GM21367 (cell line): ENCODE measurements around the gene TMCC2.
"Not testable (repeated sequence)": the region's sequence is repeated elsewhere in the genome, so short reads cannot be mapped to it uniquely, and the experiment has no call there.

ENCODE experiments used
- ATAC-seq: cut with Tn5 transposase; IDR thresholded peaks from one replicate; pipeline ENCODE4 v1.9.1; 2021; ENCODE audit not compliant: unreplicated experiment

Gene TMCC2

DNA sequence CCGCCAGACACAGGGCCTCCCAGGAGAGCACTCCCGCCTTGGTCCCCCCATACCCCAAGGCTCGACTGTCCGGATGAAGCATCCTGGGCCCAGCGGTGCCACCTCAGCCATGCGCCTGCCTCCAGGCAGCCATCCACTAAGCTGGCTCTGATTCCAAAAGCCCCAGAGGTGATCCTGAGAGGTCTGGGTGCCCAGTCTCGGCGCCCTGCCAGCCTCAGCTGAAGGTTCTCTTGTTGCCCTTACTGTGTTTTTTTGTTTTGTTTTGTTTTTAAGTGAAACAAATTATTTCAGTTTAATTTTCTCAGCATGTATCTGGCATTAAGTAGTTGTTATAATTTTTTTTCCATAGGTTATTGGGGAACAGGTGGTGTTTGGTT lies 48.9 kb downstream of the TMCC2 start:
- ATAC-seq, result no peak

GRCh38 chr1:205279986-205280385 lies 52.2 kb downstream of the TMCC2 start:
- no peak for ATAC-seq

- ATAC-seq, result not testable (repeated sequence)
Measured at GRCh38 chr1:205280666-205281395, 53.1 kb downstream of the TMCC2 start.

DNA sequence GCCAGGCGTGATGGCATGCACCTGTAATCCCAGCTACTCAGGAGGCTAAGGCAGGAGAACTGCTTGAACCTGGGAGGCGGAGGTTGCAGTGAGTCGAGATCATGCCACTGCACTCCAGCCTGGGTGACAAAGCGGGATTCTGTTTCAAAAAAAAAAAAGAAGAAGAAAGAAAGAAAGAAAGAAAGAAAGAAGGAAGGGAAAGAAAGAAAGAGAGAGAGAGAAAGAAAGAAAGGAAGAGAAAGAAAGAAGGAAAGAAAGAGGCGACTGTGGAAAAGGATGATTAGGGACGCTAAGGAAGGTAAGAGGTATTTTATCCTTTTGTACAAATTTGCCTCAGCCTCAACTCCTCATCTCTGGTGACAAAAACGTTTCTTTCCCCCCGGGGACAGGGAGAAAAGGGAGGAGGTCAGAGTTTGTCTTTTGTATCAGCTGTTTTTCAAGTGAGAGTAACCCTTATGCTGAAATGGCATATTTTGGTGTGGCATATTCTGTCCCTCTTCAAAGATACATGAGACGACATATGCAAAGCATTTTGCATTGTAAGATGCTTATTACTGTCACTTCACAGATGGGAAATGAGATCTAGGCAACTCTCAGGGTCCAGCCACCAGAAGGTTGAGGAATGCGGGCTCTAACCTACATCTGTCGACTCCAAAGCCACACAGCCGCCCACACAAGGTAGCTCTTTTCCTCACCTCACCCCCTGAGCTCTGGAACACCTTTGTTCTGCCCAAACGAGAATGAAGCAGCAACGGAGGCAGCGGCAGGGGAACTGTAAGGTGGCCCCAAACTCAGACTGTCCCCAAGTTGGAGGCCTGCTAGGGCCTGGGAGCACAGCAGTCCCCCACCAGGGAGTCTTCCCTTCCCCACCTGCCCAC lies 55.8 kb downstream of the TMCC2 start:
- no peak for ATAC-seq

DNA sequence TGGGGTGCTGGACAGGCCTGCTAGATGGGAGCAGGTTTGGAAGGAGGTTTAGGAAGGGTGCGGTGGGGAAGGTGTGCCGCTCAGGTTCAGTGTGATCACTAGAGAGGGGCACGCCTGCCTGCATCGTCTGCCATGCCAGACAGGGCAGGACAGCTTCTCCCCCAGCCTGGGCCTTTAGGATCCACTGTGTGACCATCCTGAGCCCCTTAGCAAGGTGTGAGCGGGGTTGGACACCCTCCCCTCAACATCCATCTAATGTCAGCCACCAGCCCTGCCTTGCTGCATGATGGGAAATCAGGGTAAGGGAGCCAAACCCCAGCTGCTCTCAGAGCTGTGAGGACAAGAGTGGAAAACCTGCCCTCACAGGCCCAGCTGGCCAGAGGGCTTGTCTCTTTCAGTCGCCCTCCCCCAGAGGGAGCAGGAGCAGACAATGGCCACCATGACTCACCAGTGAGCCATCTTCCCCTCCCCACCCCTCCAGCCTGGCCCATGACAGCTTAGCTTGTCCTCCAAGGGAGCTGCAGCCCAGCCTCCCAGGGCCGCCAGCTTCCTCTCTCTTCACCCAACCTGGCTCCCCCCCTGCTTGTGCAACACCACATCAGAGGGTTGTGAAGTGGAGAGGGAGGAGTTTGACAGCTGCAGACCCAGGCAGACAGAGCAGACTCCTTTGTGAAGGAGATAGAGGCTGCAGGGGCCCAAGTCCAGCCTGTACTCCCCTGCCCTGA lies 56.8 kb downstream of the TMCC2 start:
- no peak for ATAC-seq

- ATAC-seq, result no peak
Measured at GRCh38 chr1:205285381-205286101, 57.8 kb downstream of the TMCC2 start.

DNA sequence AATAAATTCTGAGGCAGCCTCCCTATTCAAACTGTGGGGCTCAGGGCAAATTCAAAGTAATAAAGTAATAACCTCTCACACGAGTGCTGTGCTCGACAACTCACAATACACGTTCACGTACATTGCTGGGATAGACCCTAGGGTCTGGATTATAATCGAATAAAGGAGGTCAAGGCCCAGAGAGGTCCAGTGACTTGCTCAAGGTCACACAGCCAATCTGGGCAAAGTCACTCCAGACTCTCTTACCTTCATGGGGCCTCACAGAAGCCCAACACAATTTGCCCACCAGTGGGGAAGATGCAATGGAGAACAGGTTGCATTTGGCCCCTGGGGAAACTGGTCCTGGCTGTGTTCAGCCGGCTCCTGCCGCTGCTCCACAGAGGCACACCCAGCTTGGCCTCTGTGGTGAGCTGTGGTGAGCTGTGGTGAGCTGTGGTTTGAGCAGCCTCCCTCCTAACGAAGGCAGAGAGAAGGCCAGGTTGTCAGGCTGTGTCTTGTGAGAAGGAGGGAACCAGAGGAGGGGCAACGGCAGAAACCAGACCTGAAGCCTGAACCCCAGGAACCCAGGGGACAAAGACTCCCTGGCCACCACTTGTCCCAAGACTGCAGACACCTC lies 58.7 kb downstream of the TMCC2 start:
- ATAC-seq, result peak; percentile 20

GRCh38 chr1:205287076-205287475 lies 59.3 kb downstream of the TMCC2 start:
- ATAC-seq, result no peak

DNA sequence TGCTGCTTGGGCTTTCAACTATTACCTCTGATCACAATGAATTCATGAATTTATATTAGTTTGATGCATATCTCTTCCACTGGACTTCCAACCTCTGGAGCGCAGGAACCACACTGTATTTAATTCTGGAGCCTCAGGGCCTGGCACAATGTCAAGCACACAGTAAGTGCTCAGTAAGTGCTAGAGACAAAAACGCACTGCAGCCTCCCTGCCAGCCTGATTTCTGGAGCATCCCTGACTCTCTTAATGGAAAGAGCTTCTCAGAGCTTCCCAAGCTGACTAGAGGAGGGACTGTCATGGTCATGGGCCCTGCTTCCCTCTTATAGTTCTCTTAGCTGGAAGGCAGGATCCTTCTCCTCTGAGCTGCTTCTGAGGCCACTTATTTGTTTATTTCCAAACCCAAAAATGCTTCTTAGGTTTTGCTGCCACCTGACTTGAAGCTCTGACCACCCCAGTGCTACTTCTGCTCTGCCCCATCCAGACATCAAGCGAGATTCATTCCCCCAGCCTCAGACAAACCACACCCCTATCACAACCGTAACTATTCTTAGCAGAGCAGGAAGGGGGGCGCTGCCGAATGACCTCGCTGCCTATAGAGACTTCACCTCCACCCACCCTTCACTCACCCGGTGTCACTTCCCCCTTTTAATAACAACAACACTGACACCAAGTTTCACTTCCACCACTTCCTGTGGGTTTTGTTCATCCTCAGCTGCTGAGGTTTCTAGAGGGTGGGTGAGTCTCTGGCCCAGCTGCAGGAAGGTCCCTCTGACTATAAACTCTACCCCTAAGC lies 60.2 kb downstream of the TMCC2 start:
- ATAC-seq, result peak; percentile 71

DNA sequence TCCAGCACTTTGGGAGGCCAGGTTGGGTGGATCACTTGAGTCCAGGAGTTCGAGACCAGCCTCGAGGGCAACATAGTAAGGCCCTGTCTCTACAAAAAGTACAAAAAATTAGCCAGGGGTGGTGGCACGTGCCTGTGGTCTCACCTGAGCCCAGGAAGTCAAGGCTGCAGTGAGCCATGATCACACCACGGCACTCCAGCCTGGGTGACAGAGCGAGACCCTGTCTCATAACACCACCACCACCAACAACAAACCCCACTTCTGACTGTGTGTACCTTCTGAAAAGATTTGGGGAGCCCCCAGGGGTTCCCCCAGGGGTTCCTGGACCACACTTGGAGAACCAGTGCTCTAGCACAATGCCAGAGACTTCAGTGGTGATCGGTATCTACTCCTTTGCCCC lies 63.9 kb downstream of the TMCC2 start:
- no peak for ATAC-seq

DNA sequence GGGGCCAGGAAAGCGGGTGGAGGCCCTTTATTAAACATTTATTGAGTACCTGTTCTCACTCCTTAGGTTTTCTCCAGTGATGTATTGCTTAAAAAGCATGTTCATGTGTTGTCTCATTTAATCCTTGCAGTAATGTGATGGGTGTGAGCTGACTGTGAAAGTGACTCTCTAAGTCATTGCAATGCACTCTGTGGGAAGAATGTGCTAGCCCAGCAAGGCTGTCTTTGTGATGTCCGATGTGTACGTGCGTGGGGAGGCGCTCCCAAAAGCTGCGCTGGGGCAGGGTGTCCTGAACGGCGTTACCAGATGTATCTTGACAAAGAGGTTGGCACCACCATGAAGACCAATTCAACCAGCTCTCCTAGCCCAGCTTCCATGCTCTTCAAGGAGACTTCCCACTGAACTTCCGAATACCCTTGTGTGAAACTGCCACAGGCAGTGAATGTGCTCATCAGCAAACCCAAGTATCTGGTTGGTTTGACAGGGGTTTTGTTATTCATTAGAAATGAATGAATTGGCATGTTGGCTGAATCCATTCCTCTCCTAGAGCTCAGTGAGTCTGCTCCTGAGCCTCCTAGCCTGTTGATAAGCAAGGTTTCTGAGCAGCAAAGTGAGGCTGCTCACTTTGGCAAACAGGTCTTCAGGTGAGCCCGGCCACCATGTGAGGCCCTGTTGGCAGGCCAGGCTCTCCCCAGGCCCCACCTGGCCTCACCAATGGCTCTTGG lies 65.8 kb downstream of the TMCC2 start:
- ATAC-seq, result no peak

DNA sequence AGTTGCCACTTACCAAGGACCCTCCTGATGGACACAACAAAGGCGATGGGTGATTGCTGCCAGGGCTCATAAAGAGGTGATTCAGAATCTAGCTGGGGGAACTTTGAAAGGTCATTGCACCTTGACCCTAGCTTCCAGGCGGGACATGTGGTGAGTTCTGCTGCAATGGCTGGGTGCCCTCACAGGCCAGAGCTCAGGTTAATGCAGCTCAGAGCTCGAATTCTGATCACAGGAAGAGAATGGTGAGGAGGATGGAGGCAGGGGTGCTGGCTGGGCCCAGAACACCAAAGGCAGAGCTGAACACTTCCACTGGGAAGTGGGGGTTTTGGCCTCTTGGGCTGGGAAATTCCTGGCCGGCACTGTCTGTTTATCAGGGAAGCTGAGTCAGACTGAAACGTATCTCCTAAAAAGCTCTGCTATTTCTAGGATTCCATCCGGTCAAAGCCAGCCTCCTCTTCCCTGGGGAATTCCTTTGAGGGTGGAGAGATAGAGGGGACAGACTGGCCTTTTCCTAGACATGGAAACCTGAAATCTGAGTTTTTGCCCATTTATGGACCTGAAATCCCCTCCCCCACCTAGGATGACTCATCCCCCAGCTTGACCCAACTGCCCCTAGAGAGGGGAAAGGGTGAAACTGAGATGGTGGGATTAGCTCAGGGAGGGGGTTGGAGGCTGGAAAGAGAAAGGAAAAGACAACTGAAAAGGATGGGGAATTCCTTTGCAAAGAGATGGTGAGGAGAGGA lies 66.6 kb downstream of the TMCC2 start:
- no peak for ATAC-seq

- no peak for ATAC-seq
Measured at GRCh38 chr1:205294934-205295333, 67.2 kb downstream of the TMCC2 start.

GRCh38 chr1:205296154-205296553 lies 68.4 kb downstream of the TMCC2 start:
- no peak for ATAC-seq

DNA sequence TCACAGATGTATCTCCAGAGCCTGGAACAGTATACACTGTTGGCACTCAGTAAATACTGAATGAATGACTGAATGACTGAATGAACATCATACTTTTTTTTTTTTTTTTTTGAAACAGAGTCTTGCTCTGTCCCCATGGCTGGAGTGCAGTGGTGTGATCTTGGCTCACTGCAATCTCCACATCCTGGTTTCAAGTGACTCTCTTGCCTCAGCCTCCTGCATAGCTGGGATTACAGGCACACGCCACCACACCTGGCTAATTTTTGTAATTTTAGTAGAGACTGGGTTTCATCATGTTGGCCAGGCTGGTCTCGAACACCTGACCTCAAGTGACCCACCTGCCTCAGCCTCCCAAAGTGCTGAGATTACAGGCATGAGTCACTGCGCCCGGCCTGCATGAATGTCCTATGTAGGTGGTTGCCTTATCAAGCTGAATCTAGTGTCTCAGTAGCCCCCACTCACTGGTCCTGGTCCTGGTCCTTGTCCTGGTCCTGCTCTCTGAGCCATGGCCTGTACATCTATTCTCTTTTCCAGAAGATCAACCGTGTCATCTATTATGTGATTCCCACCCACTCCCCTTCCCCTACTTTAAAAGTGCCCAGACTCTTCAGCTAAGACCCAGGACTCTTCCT lies 69.9 kb downstream of the TMCC2 start:
- ATAC-seq, result not testable (repeated sequence)

GRCh38 chr1:205298191-205298994 lies 70.6 kb downstream of the TMCC2 start:
- no peak for ATAC-seq

DNA sequence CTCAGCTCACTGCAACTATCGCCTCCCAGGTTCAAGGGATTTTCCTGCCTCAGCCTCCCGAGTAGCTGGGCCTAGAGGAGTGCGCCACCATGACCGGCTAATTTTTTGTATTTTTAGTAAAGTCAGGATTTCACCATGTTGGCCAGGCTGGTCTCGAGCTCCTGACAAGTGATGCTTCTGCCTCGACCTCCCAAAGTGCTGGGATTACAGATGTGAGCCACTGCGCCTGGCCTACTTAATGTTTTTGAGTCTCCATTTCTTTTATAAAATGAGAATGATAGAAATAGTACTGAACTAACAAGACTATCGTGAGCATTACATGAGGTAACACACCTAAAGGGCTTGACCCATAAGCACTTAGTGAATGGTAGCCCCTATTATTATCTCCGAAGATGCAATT lies 72.4 kb downstream of the TMCC2 start:
- ATAC-seq, result no peak
